B cell (primary cell): ENCODE data around the gene AFTPH.

ENCODE experiments used
- EZH2 ChIP-seq: IDR thresholded peaks from 2 replicates; pipeline ENCODE4 v1.6.1; 2012; ENCODE audit warnings: borderline replicate concordance, low read depth, mild to moderate bottlenecking, moderate library complexity, low read length; ENCODE audit not compliant: insufficient read depth, poor library complexity, severe bottlenecking
- TF ChIP-seq, protein P1 (sequence below): fragments of 200-600 bp; IDR thresholded peaks from one replicate; pipeline ENCODE4 v1.8.0; 2022; ENCODE audit warnings: antibody characterized with exemption, mild to moderate bottlenecking

DNA sequence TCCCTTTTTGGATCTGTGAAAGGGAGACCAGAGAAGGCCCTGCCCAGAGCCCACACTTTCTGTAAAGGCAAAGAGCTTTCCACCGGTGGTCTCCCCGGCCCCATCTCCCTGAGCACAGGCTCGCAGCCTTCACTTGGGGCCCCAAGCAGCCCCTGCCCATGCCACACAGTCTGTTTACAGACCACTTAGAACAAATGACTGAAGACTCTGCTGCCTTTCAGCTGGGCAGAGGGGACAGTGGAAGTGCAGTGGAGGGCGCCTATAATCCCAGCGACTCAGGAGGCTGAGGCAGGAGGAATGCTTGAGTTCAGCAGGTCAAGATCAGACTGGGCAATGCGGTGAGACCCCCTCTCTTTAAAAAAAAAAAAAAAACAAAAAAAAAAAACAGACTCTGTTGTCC, 100.7 kb downstream of the AFTPH start:
- TF ChIP-seq, protein P1, sequence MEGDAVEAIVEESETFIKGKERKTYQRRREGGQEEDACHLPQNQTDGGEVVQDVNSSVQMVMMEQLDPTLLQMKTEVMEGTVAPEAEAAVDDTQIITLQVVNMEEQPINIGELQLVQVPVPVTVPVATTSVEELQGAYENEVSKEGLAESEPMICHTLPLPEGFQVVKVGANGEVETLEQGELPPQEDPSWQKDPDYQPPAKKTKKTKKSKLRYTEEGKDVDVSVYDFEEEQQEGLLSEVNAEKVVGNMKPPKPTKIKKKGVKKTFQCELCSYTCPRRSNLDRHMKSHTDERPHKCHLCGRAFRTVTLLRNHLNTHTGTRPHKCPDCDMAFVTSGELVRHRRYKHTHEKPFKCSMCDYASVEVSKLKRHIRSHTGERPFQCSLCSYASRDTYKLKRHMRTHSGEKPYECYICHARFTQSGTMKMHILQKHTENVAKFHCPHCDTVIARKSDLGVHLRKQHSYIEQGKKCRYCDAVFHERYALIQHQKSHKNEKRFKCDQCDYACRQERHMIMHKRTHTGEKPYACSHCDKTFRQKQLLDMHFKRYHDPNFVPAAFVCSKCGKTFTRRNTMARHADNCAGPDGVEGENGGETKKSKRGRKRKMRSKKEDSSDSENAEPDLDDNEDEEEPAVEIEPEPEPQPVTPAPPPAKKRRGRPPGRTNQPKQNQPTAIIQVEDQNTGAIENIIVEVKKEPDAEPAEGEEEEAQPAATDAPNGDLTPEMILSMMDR, result no peak
- no peak for TF ChIP-seq EZH2
